ENCODE measurements around the gene OPA1. TPM values are rescaled to one million over a fixed set of nuclear protein-coding genes. Genes with fewer than 3 reads are reported as not detected.

The OPA1 gene
- total RNA-seq, 1 experiment from 2014 or later = 72.0 TPM

DNA sequence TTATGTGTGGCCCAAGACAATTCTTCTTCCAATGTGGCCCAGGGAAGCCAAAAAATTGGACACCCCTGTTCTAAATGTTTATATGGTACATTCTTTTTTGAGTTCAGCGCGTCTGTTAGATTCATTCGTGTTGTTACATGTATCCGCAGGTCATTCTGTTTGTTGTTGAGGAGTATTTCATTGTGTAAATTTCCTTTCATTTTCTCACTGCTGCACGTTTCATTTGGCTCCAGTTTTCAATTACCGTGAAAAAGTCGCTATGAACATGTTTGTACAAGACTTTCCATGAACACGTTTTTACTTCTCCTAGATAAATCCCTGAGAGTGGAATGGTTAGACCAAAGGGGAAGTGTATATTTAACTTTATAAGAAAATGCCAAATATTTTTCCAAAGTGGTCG, 7.5 kb upstream of the OPA1 start:
- Histone ChIP-seq H3K27ac (ENCODE audit: low read depth, low read length) (no peak overlapping the region), H3K4me3 (replicated peaks in 1 of 2; ENCODE audit: low read depth in 1 of 2, low read length in 2 of 2) (no peak overlapping the region), H3K9me3 (ENCODE audit: control insufficient read depth in 1 of 2, insufficient read depth in 1 of 2, low read depth in 1 of 2, low read length in 2 of 2) (no peaks in the 10 kb centered on the region), H3K9me2 (ENCODE audit: insufficient read depth) (no peaks in the 10 kb centered on the region; the same call in 1 of the 2 replicates), H3K4me2 (ENCODE audit: low read length) (no peak overlapping the region), H3K9ac (ENCODE audit: low read length) (no peak overlapping the region), H3K4me1 (ENCODE audit: control insufficient read depth in 1 of 2, insufficient read depth in 2 of 2, low read length in 2 of 2) (peaks cover 9 to 11% of the 10 kb centered on the region in 2 experiments), H3K27me3 (ENCODE audit: insufficient read depth, low read length) (no peaks in the 10 kb centered on the region), H3K79me2 (ENCODE audit: insufficient read depth, low read length) (no peaks in the 10 kb centered on the region), H4K20me1 (ENCODE audit: insufficient read depth) (no peaks in the 10 kb centered on the region), H2AFZ (ENCODE audit: low read depth, low read length, poor library complexity, severe bottlenecking) (no peak overlapping the region), H3K36me3 (ENCODE audit: control insufficient read depth in 1 of 2, insufficient read depth in 2 of 2, low read length in 2 of 2) (no peaks in the 10 kb centered on the region)
- DNase-seq (ENCODE audit: low read depth, low spot score) = no peak
- ATAC-seq = no peak
- ChIA-PET RAD21 (ENCODE audit: low non-redundant PET in 1 of 2, low total read pairs in 2 of 2, uncharacterized antibody in 2 of 2, unreplicated experiment in 2 of 2) (no interaction called here), CTCF (no interaction called here), POLR2A (no interaction called here)
- TF ChIP-seq CBX3 (IDR thresholded peaks at IDR 0.05; ENCODE audit: low read depth) (no peak), ZFX (IDR thresholded peaks at IDR 0.05) (no peak), YY1 (IDR thresholded peaks at IDR 0.05; ENCODE audit: extremely low read depth, insufficient replicate concordance, low read depth, low read length) (no peak), CEBPB (IDR thresholded peaks at IDR 0.05; ENCODE audit: low read depth) (no peak), SIN3A (IDR thresholded peaks at IDR 0.05; ENCODE audit: low read depth) (no peak), EGR1 (IDR thresholded peaks at IDR 0.05; ENCODE audit: low read depth) (no peak), EZH2 (IDR thresholded peaks at IDR 0.05) (no peak), MAX (IDR thresholded peaks at IDR 0.05) (no peak), POLR2AphosphoS5 (IDR thresholded peaks at IDR 0.05; ENCODE audit: low read depth, low read length) (no peak), SRF (IDR thresholded peaks at IDR 0.05; ENCODE audit: low read depth) (no peak), POLR2A (IDR thresholded peaks at IDR 0.05; ENCODE audit: borderline replicate concordance, extremely low read depth, insufficient read depth, insufficient read length) (no peak), SP1 (IDR thresholded peaks at IDR 0.05; ENCODE audit: low read depth) (no peak)
- TF ChIP-seq, protein P1, sequence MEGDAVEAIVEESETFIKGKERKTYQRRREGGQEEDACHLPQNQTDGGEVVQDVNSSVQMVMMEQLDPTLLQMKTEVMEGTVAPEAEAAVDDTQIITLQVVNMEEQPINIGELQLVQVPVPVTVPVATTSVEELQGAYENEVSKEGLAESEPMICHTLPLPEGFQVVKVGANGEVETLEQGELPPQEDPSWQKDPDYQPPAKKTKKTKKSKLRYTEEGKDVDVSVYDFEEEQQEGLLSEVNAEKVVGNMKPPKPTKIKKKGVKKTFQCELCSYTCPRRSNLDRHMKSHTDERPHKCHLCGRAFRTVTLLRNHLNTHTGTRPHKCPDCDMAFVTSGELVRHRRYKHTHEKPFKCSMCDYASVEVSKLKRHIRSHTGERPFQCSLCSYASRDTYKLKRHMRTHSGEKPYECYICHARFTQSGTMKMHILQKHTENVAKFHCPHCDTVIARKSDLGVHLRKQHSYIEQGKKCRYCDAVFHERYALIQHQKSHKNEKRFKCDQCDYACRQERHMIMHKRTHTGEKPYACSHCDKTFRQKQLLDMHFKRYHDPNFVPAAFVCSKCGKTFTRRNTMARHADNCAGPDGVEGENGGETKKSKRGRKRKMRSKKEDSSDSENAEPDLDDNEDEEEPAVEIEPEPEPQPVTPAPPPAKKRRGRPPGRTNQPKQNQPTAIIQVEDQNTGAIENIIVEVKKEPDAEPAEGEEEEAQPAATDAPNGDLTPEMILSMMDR (IDR thresholded peaks at IDR 0.05 in 2 of 3, conservative IDR thresholded peaks at IDR 0.05 in 1 of 3; ENCODE audit: borderline replicate concordance in 1 of 3, insufficient read depth in 1 of 3, low read depth in 2 of 3, low read length in 2 of 3) = no peak
- TF ChIP-seq, protein P2, sequence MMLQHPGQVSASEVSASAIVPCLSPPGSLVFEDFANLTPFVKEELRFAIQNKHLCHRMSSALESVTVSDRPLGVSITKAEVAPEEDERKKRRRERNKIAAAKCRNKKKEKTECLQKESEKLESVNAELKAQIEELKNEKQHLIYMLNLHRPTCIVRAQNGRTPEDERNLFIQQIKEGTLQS (IDR thresholded peaks at IDR 0.05) = no peak
- no TSS peak for BruUV-seq (replicated peaks)
- intact Hi-C loops (cut with micrococcal nuclease) = no loop called here

Data from HCT116 (cell line).